Fibroblast of the aortic adventitia (primary cell): Measurements from ENCODE around the gene ADGRF3. TPM values are rescaled to one million over a fixed set of nuclear protein-coding genes. Genes with fewer than 3 reads are reported as not detected.

Experiments
- DNase-seq: peaks from one replicate; pipeline ENCODE4 v3.0.0-alpha.2; 2010; ENCODE audit warnings: low read depth
- H3K4me3 ChIP-seq: 2 replicates; pipeline ENCODE4 v1.5.1; 2011; ENCODE audit warnings: low read depth, mild to moderate bottlenecking, control low read depth, low read length, moderate library complexity
- CTCF ChIP-seq: IDR thresholded peaks from 2 replicates; pipeline ENCODE4 v1.5.1; 2011; ENCODE audit warnings: mild to moderate bottlenecking, low read length, control low read depth, inconsistent platforms; ENCODE audit not compliant: insufficient read depth
- total RNA-seq: library from RNA; depleted of rRNA; stranded (reverse); fragments of >200 nt; gene quantifications from 2 replicates; pipeline ENCODE4 v1.2.3, GENCODE V29; 2012; ENCODE audit warnings: low replicate concordance

The ADGRF3 gene
- total RNA-seq, 1 donor: 0.09 TPM

GRCh38 chr2:26302846-26303245 is 43.7 kb downstream of the ADGRF3 start:
- H3K4me3 ChIP-seq: no peak overlapping the region
- DNase-seq: no peak
- TF ChIP-seq CTCF: no peak

GRCh38 chr2:26300234-26300925 is 46.2 kb downstream of the ADGRF3 start:
- no peak for TF ChIP-seq CTCF
- peak; percentile 50 for DNase-seq
- H3K4me3 ChIP-seq: peak overlapping the region; percentile 64

GRCh38 chr2:26299471-26300101 is 47.0 kb downstream of the ADGRF3 start:
- peak; percentile 80 for DNase-seq
- TF ChIP-seq CTCF: no peak
- peak overlapping the region; percentile 64 for H3K4me3 ChIP-seq

- DNase-seq: peak; percentile 61
- no peak for TF ChIP-seq CTCF
- H3K4me3 ChIP-seq: peak overlapping the region; percentile 64
Measured at GRCh38 chr2:26298638-26299393, 47.8 kb downstream of the ADGRF3 start.

- H3K4me3 ChIP-seq: peak overlapping the region; percentile 9
- no peak for DNase-seq
- no peak for TF ChIP-seq CTCF
Measured at GRCh38 chr2:26298286-26298637, 48.3 kb downstream of the ADGRF3 start.

- TF ChIP-seq CTCF: no peak
Measured at GRCh38 chr2:26297061-26297460, 49.5 kb downstream of the ADGRF3 start.

More at GRCh38 chr2:26297061-26297460, 49.5 kb downstream of the ADGRF3 start:
- H3K4me3 ChIP-seq: no peak overlapping the region
- no peak for DNase-seq
